GM12872 (cell line): Measurements from ENCODE around the gene SGF29.
"Not testable (repeated sequence)": the region's sequence is repeated elsewhere in the genome, so short reads cannot be mapped to it uniquely, and the experiment has no call there.

Experiments used
- TF ChIP-seq, protein P1 (sequence below): IDR thresholded peaks from 3 replicates; pipeline ENCODE4 v1.5.1; 2011; ENCODE audit warnings: low read depth, mild to moderate bottlenecking, low read length, moderate library complexity; ENCODE audit not compliant: insufficient read depth

Gene SGF29

GRCh38 chr16:28621481-28622155 is 67.9 kb downstream of the SGF29 start:
- TF ChIP-seq, protein P1, sequence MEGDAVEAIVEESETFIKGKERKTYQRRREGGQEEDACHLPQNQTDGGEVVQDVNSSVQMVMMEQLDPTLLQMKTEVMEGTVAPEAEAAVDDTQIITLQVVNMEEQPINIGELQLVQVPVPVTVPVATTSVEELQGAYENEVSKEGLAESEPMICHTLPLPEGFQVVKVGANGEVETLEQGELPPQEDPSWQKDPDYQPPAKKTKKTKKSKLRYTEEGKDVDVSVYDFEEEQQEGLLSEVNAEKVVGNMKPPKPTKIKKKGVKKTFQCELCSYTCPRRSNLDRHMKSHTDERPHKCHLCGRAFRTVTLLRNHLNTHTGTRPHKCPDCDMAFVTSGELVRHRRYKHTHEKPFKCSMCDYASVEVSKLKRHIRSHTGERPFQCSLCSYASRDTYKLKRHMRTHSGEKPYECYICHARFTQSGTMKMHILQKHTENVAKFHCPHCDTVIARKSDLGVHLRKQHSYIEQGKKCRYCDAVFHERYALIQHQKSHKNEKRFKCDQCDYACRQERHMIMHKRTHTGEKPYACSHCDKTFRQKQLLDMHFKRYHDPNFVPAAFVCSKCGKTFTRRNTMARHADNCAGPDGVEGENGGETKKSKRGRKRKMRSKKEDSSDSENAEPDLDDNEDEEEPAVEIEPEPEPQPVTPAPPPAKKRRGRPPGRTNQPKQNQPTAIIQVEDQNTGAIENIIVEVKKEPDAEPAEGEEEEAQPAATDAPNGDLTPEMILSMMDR, result no peak

- TF ChIP-seq, protein P1, result no peak
These were observed 69.5 kb downstream of the SGF29 start for GRCh38 chr16:28623172-28623711.

DNA sequence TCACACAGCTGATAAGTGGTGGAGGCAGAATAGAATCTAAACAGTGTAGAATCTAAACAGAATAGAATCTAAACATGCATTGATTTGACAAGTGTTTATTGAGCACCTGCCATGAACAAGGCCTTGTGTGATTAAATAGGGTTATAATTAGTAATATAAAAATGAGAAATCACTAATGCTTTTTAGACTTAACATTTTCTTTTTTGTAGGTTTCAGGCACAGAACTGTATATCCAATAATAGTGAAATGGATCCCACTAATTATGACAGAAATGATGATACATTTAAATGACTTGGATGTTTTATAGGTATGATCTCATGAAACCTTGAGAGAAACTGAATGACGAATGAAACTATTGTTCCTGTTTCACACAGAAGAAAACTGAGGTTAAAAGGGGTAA is 84.0 kb downstream of the SGF29 start, which contains the start of gene NPIPB8:
NPIPB8 (plus strand) TSS at position 301 of the 400 bp plus-strand sequence. CDS start 296 bp downstream, outside the sequence.
- TF ChIP-seq, protein P1, result not testable (repeated sequence)
